NB4 (cell line): ENCODE measurements around the gene GRIK4.

Source experiments
- POLR2A ChIP-seq: IDR thresholded peaks from 2 replicates; pipeline ENCODE4 v1.6.1; 2011; ENCODE audit warnings: mild to moderate bottlenecking; ENCODE audit not compliant: insufficient read length; ENCODE audit errors: extremely low read depth
- TF ChIP-seq, protein P1 (sequence below): IDR thresholded peaks from one replicate; pipeline ENCODE4 v1.5.1; 2012; ENCODE audit warnings: low read depth, low read length

DNA sequence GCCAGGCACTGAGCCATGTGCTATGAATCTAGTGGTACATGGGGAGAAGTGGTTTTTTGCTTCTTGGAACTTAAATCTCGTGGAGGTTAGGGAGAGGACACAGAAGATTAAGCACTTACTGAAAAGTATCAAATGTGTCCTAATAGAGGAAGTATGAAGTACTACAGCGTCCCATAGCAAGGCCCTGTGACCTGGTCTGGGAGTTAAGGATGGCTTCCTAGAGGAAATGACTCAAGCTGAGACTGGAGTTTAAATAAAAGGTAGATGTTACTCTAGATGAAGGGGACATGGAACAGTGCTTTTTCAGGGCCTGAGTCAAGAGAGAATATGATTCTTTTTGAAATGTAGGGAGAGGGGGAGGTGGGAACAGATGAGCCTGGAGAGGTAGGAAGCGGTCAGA is 202.9 kb downstream of the GRIK4 start:
- TF ChIP-seq POLR2A: no peak
- TF ChIP-seq, protein P1, sequence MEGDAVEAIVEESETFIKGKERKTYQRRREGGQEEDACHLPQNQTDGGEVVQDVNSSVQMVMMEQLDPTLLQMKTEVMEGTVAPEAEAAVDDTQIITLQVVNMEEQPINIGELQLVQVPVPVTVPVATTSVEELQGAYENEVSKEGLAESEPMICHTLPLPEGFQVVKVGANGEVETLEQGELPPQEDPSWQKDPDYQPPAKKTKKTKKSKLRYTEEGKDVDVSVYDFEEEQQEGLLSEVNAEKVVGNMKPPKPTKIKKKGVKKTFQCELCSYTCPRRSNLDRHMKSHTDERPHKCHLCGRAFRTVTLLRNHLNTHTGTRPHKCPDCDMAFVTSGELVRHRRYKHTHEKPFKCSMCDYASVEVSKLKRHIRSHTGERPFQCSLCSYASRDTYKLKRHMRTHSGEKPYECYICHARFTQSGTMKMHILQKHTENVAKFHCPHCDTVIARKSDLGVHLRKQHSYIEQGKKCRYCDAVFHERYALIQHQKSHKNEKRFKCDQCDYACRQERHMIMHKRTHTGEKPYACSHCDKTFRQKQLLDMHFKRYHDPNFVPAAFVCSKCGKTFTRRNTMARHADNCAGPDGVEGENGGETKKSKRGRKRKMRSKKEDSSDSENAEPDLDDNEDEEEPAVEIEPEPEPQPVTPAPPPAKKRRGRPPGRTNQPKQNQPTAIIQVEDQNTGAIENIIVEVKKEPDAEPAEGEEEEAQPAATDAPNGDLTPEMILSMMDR: no peak
